GM13977 (cell line): ENCODE data around the gene SEMA6B.

Experiments
- DNase-seq: peaks from one replicate; pipeline ENCODE4 v3.0.0; 2012; ENCODE audit warnings: low spot score
- in situ Hi-C: fragments of 300-500 bp; cut with MboI; formaldehyde crosslinking; loops from one replicate; pipeline ENCODE4 v1.12.0; 2022; ENCODE audit warnings: low sequenced_read_pairs, low pct_unique_long_range_greater_than_20kb, mixed read lengths, inconsistent platforms; ENCODE audit not compliant: unreplicated experiment
- TF ChIP-seq, protein P1 (sequence below): IDR thresholded peaks from 2 replicates; pipeline ENCODE4 v1.5.1; 2012; ENCODE audit warnings: mild to moderate bottlenecking, control low read depth; ENCODE audit not compliant: insufficient read depth; ENCODE audit errors: extremely low read depth, missing control alignments

Gene SEMA6B

DNA sequence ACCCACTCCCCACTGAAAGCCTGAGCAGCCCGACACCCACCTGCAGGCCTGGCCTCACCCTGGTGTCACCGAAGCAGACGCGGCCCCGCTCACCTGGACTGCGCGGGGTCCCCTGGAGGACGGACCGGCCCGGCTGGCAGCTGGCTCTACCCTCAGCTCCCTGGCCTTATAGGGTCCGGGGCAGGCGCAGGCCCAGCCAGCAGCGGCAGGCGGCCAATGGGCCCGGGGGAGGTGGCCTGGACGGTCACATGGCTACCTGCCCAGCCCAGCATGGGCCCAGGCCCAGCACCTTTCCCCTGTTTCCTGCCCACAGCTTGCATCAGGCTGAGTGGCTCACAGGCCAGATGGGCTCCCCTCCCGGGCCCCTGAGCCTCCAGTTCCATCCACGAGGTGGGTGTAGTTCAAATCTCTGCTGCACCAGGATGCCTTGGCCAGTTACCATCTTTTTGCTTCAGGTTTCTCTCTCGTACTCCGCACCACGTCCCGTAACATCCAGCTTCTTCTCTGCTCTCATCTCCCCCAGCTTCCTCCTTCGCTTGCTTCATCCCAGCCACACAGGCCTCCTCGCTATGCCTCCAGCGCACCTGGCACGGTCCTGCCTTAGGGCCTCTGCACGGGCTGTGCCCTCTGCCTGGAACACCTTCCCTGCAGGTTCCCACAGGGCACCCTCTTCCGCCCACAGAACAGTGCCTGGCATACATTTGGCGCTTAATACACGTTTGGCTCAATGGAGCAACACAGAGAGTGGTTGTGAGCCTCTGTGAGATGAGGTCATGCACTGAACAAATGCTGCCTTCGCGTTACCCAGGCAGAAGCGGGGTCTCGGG, 40.9 kb downstream of the SEMA6B start, which contains the start of gene PLIN4:
PLIN4 (minus strand) TSS at position 142 of the 827 bp plus-strand sequence. CDS start 214 bp downstream, outside the sequence.
- in situ Hi-C loops = no loop called here
- TF ChIP-seq, protein P1, sequence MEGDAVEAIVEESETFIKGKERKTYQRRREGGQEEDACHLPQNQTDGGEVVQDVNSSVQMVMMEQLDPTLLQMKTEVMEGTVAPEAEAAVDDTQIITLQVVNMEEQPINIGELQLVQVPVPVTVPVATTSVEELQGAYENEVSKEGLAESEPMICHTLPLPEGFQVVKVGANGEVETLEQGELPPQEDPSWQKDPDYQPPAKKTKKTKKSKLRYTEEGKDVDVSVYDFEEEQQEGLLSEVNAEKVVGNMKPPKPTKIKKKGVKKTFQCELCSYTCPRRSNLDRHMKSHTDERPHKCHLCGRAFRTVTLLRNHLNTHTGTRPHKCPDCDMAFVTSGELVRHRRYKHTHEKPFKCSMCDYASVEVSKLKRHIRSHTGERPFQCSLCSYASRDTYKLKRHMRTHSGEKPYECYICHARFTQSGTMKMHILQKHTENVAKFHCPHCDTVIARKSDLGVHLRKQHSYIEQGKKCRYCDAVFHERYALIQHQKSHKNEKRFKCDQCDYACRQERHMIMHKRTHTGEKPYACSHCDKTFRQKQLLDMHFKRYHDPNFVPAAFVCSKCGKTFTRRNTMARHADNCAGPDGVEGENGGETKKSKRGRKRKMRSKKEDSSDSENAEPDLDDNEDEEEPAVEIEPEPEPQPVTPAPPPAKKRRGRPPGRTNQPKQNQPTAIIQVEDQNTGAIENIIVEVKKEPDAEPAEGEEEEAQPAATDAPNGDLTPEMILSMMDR = no peak

GRCh38 chr19:4517451-4518057, 41.9 kb downstream of the SEMA6B start:
- DNase-seq = no peak
- TF ChIP-seq, protein P1 = no peak
- in situ Hi-C loops = no loop called here

More for the DNA sequence above, 40.9 kb downstream of the SEMA6B start, which contains the start of gene PLIN4:
- DNase-seq = no peak

GRCh38 chr19:4516939-4517300, 42.6 kb downstream of the SEMA6B start:
- TF ChIP-seq, protein P1 = no peak
- DNase-seq = no peak
- in situ Hi-C loops = no loop called here

GRCh38 chr19:4516199-4516938, 43.1 kb downstream of the SEMA6B start:
- no peak for DNase-seq
- TF ChIP-seq, protein P1 = no peak
- in situ Hi-C loops = no loop called here

GRCh38 chr19:4515732-4516131, 43.8 kb downstream of the SEMA6B start:
- TF ChIP-seq, protein P1 = no peak
- no peak for DNase-seq
- in situ Hi-C loops = no loop called here

GRCh38 chr19:4513248-4513647, 46.2 kb downstream of the SEMA6B start:
- TF ChIP-seq, protein P1 = no peak
- in situ Hi-C loops = no loop called here
- no peak for DNase-seq
